HepG2 (cell line): ENCODE data around the gene DMPK. TPM values are rescaled to one million over a fixed set of nuclear protein-coding genes. Genes with fewer than 3 reads are reported as not detected.

Experiments used
- AGO1 ChIP-seq: fragments of 200-400 bp; formaldehyde crosslinking; IDR thresholded peaks from 2 replicates; pipeline ENCODE4 v1.6.1; 2017; ENCODE audit warnings: mild to moderate bottlenecking, low read depth, low read length, moderate library complexity; ENCODE audit not compliant: poor library complexity, severe bottlenecking
- ARNTL ChIP-seq: sonication (generic); formaldehyde crosslinking; IDR thresholded peaks from 2 replicates; pipeline ENCODE4 v1.4.0; 2020; ENCODE audit warnings: mild to moderate bottlenecking, missing genetic modification reagents
- CCDC6 ChIP-seq: sonication (generic); formaldehyde crosslinking; IDR thresholded peaks from 2 replicates; pipeline ENCODE4 v1.8.1; 2022; ENCODE audit warnings: mild to moderate bottlenecking, missing genetic modification reagents, moderate library complexity
- DPF2 ChIP-seq: sonication (generic); formaldehyde crosslinking; IDR thresholded peaks from 2 replicates; pipeline ENCODE4 v1.4.0; 2020; ENCODE audit warnings: mild to moderate bottlenecking, low read depth, missing genetic modification reagents, borderline replicate concordance
- KLF9 ChIP-seq: IDR thresholded peaks from 2 replicates; pipeline ENCODE4 v1.6.1; 2016; ENCODE audit warnings: low read depth
- NKX3-1 ChIP-seq: sonication (generic); formaldehyde crosslinking; IDR thresholded peaks from 2 replicates; pipeline ENCODE4 v1.5.0; 2020; ENCODE audit warnings: missing genetic modification reagents
- NR2F1 ChIP-seq, 2 experiments: fragments of 450-650 bp in 1 of 2; formaldehyde crosslinking in 1 of 2; IDR thresholded peaks; 2 replicates each; pipeline versions ENCODE4 v1.5.0 to v1.6.1; 2016 to 2020; ENCODE audit warnings: mild to moderate bottlenecking in 1 of 2, missing compliant biosample characterization in 1 of 2, missing genetic modification reagents in 1 of 2, moderate library complexity in 1 of 2
- ZBTB8A ChIP-seq: sonication (generic); formaldehyde crosslinking; IDR thresholded peaks from 2 replicates; pipeline ENCODE4 v1.4.0; 2020; ENCODE audit warnings: mild to moderate bottlenecking, low read depth, missing genetic modification reagents, borderline replicate concordance
- ZIK1 ChIP-seq: sonication (generic); formaldehyde crosslinking; IDR thresholded peaks from 2 replicates; pipeline ENCODE4 v1.5.0; 2020; ENCODE audit warnings: mild to moderate bottlenecking, low read depth, missing genetic modification reagents, borderline replicate concordance
- ZNF407 ChIP-seq: sonication (generic); formaldehyde crosslinking; IDR thresholded peaks from one replicate; pipeline ENCODE4 v1.5.1; 2020; ENCODE audit warnings: mild to moderate bottlenecking, missing genetic modification reagents; ENCODE audit errors: not compliant biosample characterization
- ZNF510 ChIP-seq: sonication (generic); formaldehyde crosslinking; IDR thresholded peaks from 2 replicates; pipeline ENCODE4 v1.4.0; 2020; ENCODE audit warnings: low read depth, mild to moderate bottlenecking, missing genetic modification reagents
- ZNF550 ChIP-seq: sonication (generic); formaldehyde crosslinking; IDR thresholded peaks from 2 replicates; pipeline ENCODE4 v1.4.0; 2020; ENCODE audit warnings: mild to moderate bottlenecking, missing genetic modification reagents, borderline replicate concordance
- ZNF784 ChIP-seq: sonication (generic); formaldehyde crosslinking; IDR thresholded peaks from 2 replicates; pipeline ENCODE4 v1.5.1; 2020; ENCODE audit warnings: missing genetic modification reagents, mild to moderate bottlenecking, borderline replicate concordance
- polyA plus RNA-seq, 8 experiments: library from polyadenylated mRNA; depleted of rRNA in 3 of 8; stranded (reverse) in 7 of 8; unstranded in 1 of 8; fragments of >200 nt; fragmentation: Illumina TruSeq in 4 of 8; extraction: Trizol in 4 of 8; gene quantifications; 2 replicates each; pipeline versions ENCODE4 v1.2.1 to v1.2.3, GENCODE V29; 2011 to 2016; ENCODE audit warnings: low read depth in 4 of 8, missing spikeins in 1 of 8, mixed read lengths in 1 of 8; ENCODE audit not compliant: insufficient read depth in 1 of 8
- total RNA-seq, 5 experiments: library from RNA; depleted of rRNA; stranded (reverse); fragments of >200 nt; fragmentation: Illumina TruSeq; extraction: Trizol; gene quantifications; 2 replicates each; pipeline ENCODE4 v1.2.3, GENCODE V29; 2016; ENCODE audit warnings: low read depth in 1 of 5
- TF ChIP-seq, protein P1 (sequence below): sonication (generic); formaldehyde crosslinking; IDR thresholded peaks from 2 replicates; pipeline ENCODE4 v1.4.0; 2020; ENCODE audit warnings: missing genetic modification reagents
- TF ChIP-seq, protein P2 (sequence below): sonication (generic); formaldehyde crosslinking; IDR thresholded peaks from 2 replicates; pipeline ENCODE4 v1.9.0; 2022; ENCODE audit warnings: low read depth, missing genetic modification reagents

Gene DMPK
- total and polyA plus RNA-seq, 2 of the 13 experiments (the other 11 are each of a cell fraction or from before 2014, with no cell fraction given) = 5.3 to 8.8 TPM

DNA sequence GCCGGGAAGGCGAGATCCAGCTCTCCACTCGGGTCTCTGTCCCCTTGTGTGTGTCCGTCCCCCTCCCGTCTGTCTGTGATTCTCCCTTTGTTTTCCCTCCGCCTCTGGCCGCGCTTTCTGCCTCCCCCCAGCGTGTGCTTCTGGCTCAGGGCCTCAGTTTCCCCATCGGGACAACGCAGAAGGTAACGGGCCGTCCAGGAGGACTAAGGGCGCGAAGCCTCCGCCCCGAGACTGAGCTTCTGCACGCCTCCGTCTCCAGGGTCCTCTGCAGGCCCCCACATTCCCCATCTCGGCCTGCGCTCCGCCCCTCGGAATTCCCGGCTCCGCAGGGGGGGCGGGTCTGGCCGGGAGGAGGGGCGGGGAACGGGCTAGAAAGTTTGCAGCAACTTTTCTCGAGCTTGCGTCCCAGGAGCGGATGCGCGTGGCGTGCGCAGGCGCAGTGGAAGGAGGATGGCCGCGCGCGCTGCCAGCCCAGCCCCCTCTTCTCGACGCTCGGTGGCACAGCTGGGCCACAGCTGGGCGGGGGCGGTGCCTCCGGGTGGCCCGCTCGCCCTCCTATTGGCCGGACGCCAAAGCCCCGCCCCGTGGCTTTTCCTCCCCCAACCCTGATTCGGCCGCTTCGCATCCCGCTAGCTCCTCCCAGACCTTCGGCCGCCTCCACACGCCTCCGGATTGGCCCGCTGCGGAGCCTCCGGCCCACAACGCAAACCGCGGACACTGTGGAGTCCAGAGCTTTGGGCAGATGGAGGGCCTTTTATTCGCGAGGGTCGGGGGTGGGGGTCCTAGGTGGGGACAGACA is 13.1 kb downstream of the DMPK start, which contains the start of gene SIX5 (continued):
- 0 out of 2 replicates have a peak, but pooled peaks have one; percentile 15 for TF ChIP-seq ZNF550 (CRISPR knock-in tag)
- TF ChIP-seq NR2F1 (CRISPR knock-in tag; IDR thresholded peaks at IDR 0.05) = no peak
- TF ChIP-seq, protein P1, sequence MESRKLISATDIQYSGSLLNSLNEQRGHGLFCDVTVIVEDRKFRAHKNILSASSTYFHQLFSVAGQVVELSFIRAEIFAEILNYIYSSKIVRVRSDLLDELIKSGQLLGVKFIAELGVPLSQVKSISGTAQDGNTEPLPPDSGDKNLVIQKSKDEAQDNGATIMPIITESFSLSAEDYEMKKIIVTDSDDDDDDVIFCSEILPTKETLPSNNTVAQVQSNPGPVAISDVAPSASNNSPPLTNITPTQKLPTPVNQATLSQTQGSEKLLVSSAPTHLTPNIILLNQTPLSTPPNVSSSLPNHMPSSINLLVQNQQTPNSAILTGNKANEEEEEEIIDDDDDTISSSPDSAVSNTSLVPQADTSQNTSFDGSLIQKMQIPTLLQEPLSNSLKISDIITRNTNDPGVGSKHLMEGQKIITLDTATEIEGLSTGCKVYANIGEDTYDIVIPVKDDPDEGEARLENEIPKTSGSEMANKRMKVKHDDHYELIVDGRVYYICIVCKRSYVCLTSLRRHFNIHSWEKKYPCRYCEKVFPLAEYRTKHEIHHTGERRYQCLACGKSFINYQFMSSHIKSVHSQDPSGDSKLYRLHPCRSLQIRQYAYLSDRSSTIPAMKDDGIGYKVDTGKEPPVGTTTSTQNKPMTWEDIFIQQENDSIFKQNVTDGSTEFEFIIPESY = no peak
- no peak for TF ChIP-seq ZNF784 (CRISPR knock-in tag)
- TF ChIP-seq ZNF407 (CRISPR knock-in tag) = no peak
- TF ChIP-seq, protein P2, sequence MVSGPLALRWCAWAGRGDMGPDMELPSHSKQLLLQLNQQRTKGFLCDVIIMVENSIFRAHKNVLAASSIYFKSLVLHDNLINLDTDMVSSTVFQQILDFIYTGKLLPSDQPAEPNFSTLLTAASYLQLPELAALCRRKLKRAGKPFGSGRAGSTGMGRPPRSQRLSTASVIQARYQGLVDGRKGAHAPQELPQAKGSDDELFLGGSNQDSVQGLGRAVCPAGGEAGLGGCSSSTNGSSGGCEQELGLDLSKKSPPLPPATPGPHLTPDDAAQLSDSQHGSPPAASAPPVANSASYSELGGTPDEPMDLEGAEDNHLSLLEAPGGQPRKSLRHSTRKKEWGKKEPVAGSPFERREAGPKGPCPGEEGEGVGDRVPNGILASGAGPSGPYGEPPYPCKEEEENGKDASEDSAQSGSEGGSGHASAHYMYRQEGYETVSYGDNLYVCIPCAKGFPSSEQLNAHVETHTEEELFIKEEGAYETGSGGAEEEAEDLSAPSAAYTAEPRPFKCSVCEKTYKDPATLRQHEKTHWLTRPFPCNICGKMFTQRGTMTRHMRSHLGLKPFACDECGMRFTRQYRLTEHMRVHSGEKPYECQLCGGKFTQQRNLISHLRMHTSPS (CRISPR knock-in tag) = peak; percentile 77
- TF ChIP-seq NKX3-1 = no peak
- 0 out of 2 replicates have a peak, but pooled peaks have one; percentile 55 for TF ChIP-seq ZIK1
- peak; percentile 71; the same call in 1 of the 2 replicates for TF ChIP-seq KLF9 (CRISPR knock-in tag)
- TF ChIP-seq ZBTB8A = no peak
- no peak for TF ChIP-seq DPF2
- TF ChIP-seq CCDC6 (CRISPR knock-in tag) = no peak
- no peak for TF ChIP-seq ARNTL
- peak; percentile 10 for TF ChIP-seq AGO1
- no peak for TF ChIP-seq ZNF510 (CRISPR knock-in tag)
